HG03575 (cell line): ENCODE measurements around the gene RASGRF1.
A peak's percentile ranks its signal among the peaks of the same experiment; 100 is the strongest.

Experiments used
- ATAC-seq: cut with Tn5 transposase; IDR thresholded peaks from one replicate; pipeline ENCODE4 v1.9.1; 2021; ENCODE audit not compliant: unreplicated experiment, insufficient number of reproducible peaks, low FRiP score; ENCODE audit errors: extremely low read depth

The RASGRF1 gene

GRCh38 chr15:78979456-78980320, 110.9 kb downstream of the RASGRF1 start:
- ATAC-seq, result no peak

GRCh38 chr15:78978601-78979179, 111.9 kb downstream of the RASGRF1 start:
- no peak for ATAC-seq

- ATAC-seq, result peak; percentile 23
Measured at GRCh38 chr15:78977591-78978347, 112.8 kb downstream of the RASGRF1 start.

- ATAC-seq, result peak; percentile 62
Measured at GRCh38 chr15:78977091-78977571, 113.4 kb downstream of the RASGRF1 start.

GRCh38 chr15:78976691-78977090, 113.9 kb downstream of the RASGRF1 start:
- ATAC-seq, result no peak

- ATAC-seq, result no peak
Measured at GRCh38 chr15:78974272-78974918, 116.2 kb downstream of the RASGRF1 start.

GRCh38 chr15:78969687-78970349, 120.8 kb downstream of the RASGRF1 start:
- ATAC-seq, result no peak

GRCh38 chr15:78968539-78969271, 121.9 kb downstream of the RASGRF1 start:
- ATAC-seq, result no peak

- no peak for ATAC-seq
Measured at GRCh38 chr15:78968114-78968513, 122.5 kb downstream of the RASGRF1 start.

- no peak for ATAC-seq
Measured at GRCh38 chr15:78960308-78960707, 130.3 kb downstream of the RASGRF1 start.

- ATAC-seq, result no peak
Measured at GRCh38 chr15:78959360-78959759, 131.2 kb downstream of the RASGRF1 start.

GRCh38 chr15:78957416-78958093, 133.0 kb downstream of the RASGRF1 start:
- ATAC-seq, result no peak

- no peak for ATAC-seq
Measured at GRCh38 chr15:78956937-78957336, 133.6 kb downstream of the RASGRF1 start.

GRCh38 chr15:78955355-78955754, 135.2 kb downstream of the RASGRF1 start:
- no peak for ATAC-seq

- ATAC-seq, result no peak
Measured at GRCh38 chr15:78951841-78952238, 138.7 kb downstream of the RASGRF1 start.

- no peak for ATAC-seq
Measured at GRCh38 chr15:78950902-78951840, 139.4 kb downstream of the RASGRF1 start.

- no peak for ATAC-seq
Measured at GRCh38 chr15:78950343-78950742, 140.2 kb downstream of the RASGRF1 start.
